NCI-H774 (cell line): Measurements from ENCODE around the gene CNN3.

Source experiments
- DNase-seq: peaks from one replicate; lab custom pipeline; 2025; lab: John Stamatoyannopoulos, UW

The CNN3 gene

GRCh38 chr1:94926915-94927404 lies at the start of gene CNN3:
Gene CNN3, minus strand, starts transcription at chr1:94927110. Its CDS starts 216 bp downstream, at chr1:94926894.
- DNase-seq = peak; percentile 95

GRCh38 chr1:94974824-94975223 lies 47.9 kb upstream of the CNN3 start:
- no peak for DNase-seq

- no peak for DNase-seq
Measured at GRCh38 chr1:94974241-94974640, 47.3 kb upstream of the CNN3 start.

- DNase-seq = no peak
Measured at GRCh38 chr1:94973309-94973922, 46.5 kb upstream of the CNN3 start.

- no peak for DNase-seq
Measured at GRCh38 chr1:94971491-94971924, 44.6 kb upstream of the CNN3 start.

GRCh38 chr1:94970783-94971182 lies 43.9 kb upstream of the CNN3 start:
- no peak for DNase-seq

DNA sequence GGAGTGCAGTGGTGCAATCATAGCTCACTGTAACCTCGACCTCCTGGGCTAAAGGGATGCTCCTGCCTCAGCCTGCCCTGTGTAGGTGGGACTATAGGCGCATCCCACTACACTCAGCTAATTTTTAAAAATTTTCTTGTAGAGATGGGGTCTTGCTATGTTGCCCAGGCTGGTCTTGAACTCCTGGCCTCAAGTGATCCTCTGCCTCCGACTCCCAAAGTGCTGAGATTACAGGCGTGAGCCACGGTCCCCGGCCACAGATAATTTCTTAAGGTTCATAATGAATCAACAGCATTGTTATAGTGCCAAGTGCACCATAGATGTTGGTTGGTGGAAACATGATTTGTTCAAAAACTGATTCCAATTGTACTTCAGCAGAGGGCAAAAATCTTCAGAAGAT lies 42.2 kb upstream of the CNN3 start:
- DNase-seq = no peak

GRCh38 chr1:94966033-94966432 lies 39.1 kb upstream of the CNN3 start:
- DNase-seq = no peak

DNA sequence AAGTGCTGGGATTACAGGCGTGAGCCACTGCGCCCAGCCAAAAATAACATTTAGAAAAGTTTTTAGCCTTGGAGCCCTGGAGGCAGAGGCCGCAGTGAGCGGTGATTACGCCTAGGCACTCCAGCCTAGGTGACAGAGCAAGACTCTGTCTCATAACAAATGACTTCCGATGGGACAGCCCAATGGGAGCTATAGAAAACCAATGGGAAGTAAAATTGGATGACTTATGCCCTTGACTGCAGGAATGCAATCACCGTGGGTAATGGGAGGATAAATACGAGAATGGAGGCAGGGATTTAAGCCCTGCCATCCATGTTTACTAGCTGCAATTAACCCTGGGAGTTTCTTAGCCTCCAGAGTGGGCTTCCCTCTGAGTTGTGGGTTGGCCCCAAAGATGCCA lies 37.0 kb upstream of the CNN3 start:
- no peak for DNase-seq

DNA sequence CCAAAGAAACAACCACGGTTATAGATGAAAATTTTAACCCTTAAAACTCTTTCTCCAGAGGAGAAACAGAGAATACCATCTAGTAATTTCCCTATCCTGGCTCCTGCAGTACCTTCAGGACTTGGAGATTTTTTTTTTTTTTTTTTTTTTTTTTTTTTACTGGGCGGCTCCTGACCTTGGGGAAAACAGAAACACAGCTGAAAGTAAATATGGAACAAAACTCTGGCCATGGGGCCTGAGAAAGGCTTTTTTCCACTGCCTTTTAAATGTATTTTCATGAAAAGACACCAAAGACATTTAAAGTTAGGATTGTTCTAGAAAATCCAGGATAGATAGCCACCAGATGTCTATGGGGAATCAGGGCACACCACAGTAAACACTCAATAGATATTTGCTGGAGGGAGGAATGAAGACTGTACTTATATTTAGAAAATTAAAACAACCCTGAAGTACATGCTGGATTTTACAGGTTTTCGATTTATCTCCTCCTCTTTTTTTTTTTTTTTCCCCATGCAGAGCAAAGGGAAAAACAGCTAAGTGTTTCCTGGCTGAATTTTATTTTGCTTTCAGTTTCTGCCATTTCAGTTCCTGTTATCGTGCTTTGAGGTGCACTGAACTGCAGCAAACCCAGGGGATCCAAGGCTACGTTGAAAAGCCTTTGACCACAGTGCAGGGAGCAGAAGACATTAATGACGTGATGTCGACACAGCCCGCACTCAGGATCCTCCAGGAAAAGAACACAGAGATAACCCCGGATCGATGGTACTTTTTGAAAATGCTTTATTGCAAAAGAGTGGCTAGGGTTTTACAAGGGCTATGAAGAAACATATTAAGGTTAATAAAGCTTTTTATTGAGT lies 35.7 kb upstream of the CNN3 start:
- no peak for DNase-seq

- DNase-seq = no peak
Measured at GRCh38 chr1:94961988-94962387, 35.1 kb upstream of the CNN3 start.

- no peak for DNase-seq
Measured at GRCh38 chr1:94961582-94961981, 34.7 kb upstream of the CNN3 start.

GRCh38 chr1:94958081-94958480 lies 31.2 kb upstream of the CNN3 start:
- no peak for DNase-seq

GRCh38 chr1:94955767-94956632 lies 29.1 kb upstream of the CNN3 start:
- DNase-seq = no peak

DNA sequence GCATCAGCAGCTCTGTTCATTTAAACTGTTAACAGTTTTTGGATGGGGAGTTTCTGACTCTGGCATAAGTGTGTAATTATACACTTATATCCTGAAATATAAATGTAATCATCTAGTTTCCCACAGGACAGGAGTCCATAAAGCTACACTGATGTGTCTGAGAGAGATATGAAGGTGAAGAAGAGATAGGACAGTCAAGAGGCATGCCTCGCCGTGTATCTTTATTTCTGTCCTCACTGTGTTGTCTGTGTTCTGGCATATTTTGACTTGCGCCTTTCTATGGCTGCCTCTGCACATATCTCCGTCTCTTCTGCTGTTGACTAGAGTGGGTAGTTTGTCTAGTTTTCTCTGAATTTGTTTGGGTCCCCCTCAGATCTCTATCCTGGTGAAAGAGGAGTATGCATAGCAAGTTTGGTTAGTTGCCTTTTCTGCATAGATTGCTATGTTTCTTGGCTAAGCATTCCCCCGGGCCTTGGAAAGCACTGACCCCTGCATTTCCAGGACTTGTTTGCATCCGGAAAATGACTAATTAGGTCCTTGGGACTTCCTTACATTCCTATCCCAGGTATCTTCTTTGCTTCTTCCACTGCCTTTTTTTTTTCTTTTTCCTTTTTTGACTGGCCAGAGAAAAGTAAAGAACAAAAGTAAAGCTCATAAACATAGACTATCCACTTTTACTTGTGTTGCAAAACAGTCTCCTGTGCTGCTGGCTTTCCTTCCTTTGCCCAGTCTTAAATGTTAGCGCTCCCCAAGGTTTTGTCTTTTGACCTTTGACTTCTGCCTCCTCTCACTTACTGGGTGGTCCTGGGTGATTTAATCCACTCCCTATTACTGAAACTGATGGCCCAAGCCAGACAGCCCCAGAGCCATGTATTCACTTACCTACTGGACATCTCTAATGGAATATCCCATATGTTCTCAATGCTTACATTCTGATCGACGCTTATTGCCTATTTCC lies 27.6 kb upstream of the CNN3 start:
- no peak for DNase-seq

- no peak for DNase-seq
Measured at GRCh38 chr1:94953746-94954145, 26.8 kb upstream of the CNN3 start.

GRCh38 chr1:94953107-94953506 lies 26.2 kb upstream of the CNN3 start:
- DNase-seq = no peak

GRCh38 chr1:94952539-94952938 lies 25.6 kb upstream of the CNN3 start:
- DNase-seq = no peak

DNA sequence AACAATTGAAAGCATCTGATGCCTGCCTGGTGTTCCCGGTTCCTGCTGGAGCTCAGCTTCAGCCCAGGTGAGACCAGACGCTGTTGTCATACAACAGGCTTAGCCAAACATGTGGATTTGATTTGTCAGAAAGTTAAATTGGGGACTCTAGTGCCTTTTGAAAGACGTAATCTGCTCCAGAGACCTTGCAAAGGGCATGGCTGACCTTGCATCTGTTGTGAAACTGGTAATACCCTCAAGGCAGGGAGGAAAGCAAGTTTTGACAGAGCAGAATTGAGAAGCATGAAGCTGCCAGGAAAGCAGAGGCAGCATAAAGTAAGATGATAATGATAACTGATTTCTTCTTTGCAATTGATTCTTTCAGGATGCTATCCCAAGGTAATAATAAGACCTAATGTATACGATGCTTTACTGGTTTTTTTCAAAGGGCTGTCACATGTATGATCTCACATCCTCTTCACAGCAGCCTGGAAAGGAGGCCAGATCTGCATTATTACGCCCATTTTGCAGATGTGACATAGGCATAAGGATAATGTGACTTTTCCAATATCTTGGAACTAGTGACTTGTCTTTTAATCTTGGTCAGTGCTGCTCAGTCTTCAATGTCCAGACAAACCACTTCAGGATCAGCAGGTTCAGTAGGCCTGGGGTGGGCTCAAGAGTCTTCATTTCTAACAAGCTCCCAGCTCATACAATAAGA lies 24.7 kb upstream of the CNN3 start:
- DNase-seq = no peak

GRCh38 chr1:94951046-94951445 lies 24.1 kb upstream of the CNN3 start:
- DNase-seq = no peak
